K562 (cell line): ENCODE results near the gene MUC5B. TPM values are rescaled to one million over a fixed set of nuclear protein-coding genes. Genes with fewer than 3 reads are reported as not detected.

Source experiments
- ATAC-seq: fragments of 200-7000 bp; cut with Tn5 transposase; 3 replicates; pipeline ENCODE4 v1.9.1; 2020; ENCODE audit warnings: moderate library complexity
- BruUV-seq: library from RNA; stranded (reverse); fragments of 400-500 nt; replicated peaks from 2 replicates; lab custom pipeline; 2021; lab: Mats Ljungman, UMichigan
- CTCF ChIA-PET: fragments of 300-600 bp; formaldehyde crosslinking; extraction: SDS; loops from one replicate; lab custom pipeline; 2021; ENCODE audit warnings: low intra/inter-chr PET ratio; lab: Yijun Ruan, JAX
- POLR2A ChIA-PET: fragments of 300-600, 350-650 bp; sonication (Branson Sonifier 250); formaldehyde crosslinking; extraction: SDS; loops from one replicate; lab custom pipeline; 2021; ENCODE audit warnings: antibody characterized with exemption, inconsistent platforms; lab: Yijun Ruan, JAX
- DNase-seq, 4 experiments: peaks; one replicate each; pipeline versions ENCODE4 v3.0.0 to v3.0.0-alpha.2; 2011 to 2018; ENCODE audit warnings: low spot score in 3 of 4, mixed read lengths in 3 of 4; ENCODE audit errors: extremely low read depth in 1 of 4
- FAIRE-seq: peaks from 2 replicates; lab custom pipeline; 2011; peaks lifted over from hg19 to GRCh38; lab: Jason Lieb, UNC
- H2AFZ ChIP-seq: 2 replicates; pipeline ENCODE4 v1.6.0; 2011; ENCODE audit warnings: low read depth, low read length, control low read depth, inconsistent platforms
- H3K27ac ChIP-seq: fragments of 200-600 bp; 3 replicates; pipeline ENCODE4 v1.8.0; 2011; ENCODE audit warnings: low read depth, mild to moderate bottlenecking, control low read depth, inconsistent platforms, low read length, moderate library complexity, mixed read lengths; ENCODE audit errors: extremely low read depth
- H3K27me3 ChIP-seq, 2 experiments: fragments of 300-600 bp in 1 of 2; 2 replicates in 1 of 2; 3 replicates in 1 of 2; pipeline versions ENCODE4 v1.6.0 to v1.8.0; 2011; ENCODE audit warnings: inconsistent platforms in 2 of 2, low read length in 2 of 2, mild to moderate bottlenecking in 1 of 2, mixed read lengths in 1 of 2, moderate library complexity in 1 of 2; ENCODE audit not compliant: control insufficient read depth in 2 of 2, insufficient read depth in 2 of 2
- H3K36me3 ChIP-seq: fragments of 300-600 bp; 3 replicates; pipeline ENCODE4 v1.8.0; 2011; ENCODE audit warnings: mild to moderate bottlenecking, low read length, inconsistent platforms; ENCODE audit not compliant: control insufficient read depth, insufficient read depth
- H3K4me1 ChIP-seq, 2 experiments: fragments of 200-600 bp in 1 of 2; replicated peaks in 1 of 2; 2 replicates in 1 of 2; 3 replicates in 1 of 2; pipeline versions ENCODE4 v1.5.1 to v1.8.0; 2011; ENCODE audit warnings: inconsistent platforms in 2 of 2, low read length in 2 of 2, mild to moderate bottlenecking in 1 of 2, mixed read lengths in 1 of 2, moderate library complexity in 1 of 2; ENCODE audit not compliant: control insufficient read depth in 2 of 2, insufficient read depth in 2 of 2
- H3K4me2 ChIP-seq: 2 replicates; pipeline ENCODE4 v1.6.1; 2011; ENCODE audit warnings: low read length, control low read depth, inconsistent platforms, mixed read lengths; ENCODE audit not compliant: insufficient read depth
- H3K4me3 ChIP-seq: fragments of 200-600 bp; sonication (generic), shearing (Covaris generic); 2 replicates; pipeline ENCODE4 v1.5.1; 2016; ENCODE audit warnings: control low read depth, inconsistent platforms
- H3K79me2 ChIP-seq: fragments of 200-600 bp; 3 replicates; pipeline ENCODE4 v1.8.0; 2011; ENCODE audit warnings: low read length, inconsistent platforms; ENCODE audit not compliant: control insufficient read depth, insufficient read depth
- H3K9ac ChIP-seq, 2 experiments: 2 replicates each; pipeline versions ENCODE4 v1.6.0 to v1.6.1; 2011; ENCODE audit warnings: low read depth in 2 of 2, low read length in 2 of 2, control low read depth in 1 of 2, inconsistent platforms in 1 of 2, mild to moderate bottlenecking in 1 of 2, mixed read lengths in 1 of 2; ENCODE audit not compliant: insufficient read depth in 1 of 2
- H3K9me1 ChIP-seq: one replicate; pipeline ENCODE4 v1.6.0; 2011; ENCODE audit warnings: inconsistent platforms, mild to moderate bottlenecking, low read length, moderate library complexity; ENCODE audit not compliant: control insufficient read depth, insufficient read depth
- H3K9me3 ChIP-seq: replicated peaks from 2 replicates; pipeline ENCODE4 v1.5.1; 2011; ENCODE audit warnings: low read depth, low read length, inconsistent platforms; ENCODE audit not compliant: control insufficient read depth, insufficient read depth
- H4K20me1 ChIP-seq: replicated peaks from 2 replicates; pipeline ENCODE4 v1.6.1; 2011; ENCODE audit warnings: low read length, inconsistent platforms, mixed read lengths; ENCODE audit not compliant: control insufficient read depth, insufficient read depth
- BMI1 ChIP-seq: fragments of 150-350 bp; IDR thresholded peaks from 2 replicates; pipeline ENCODE4 v1.6.1; 2014; ENCODE audit warnings: low read length
- GABPA ChIP-seq: fragments of 200-800 bp; sonication (Bioruptor generic); conservative IDR thresholded peaks from 2 replicates; pipeline ENCODE4 v1.6.1; 2016; ENCODE audit warnings: low read depth, missing genetic modification characterization, missing compliant biosample characterization
- HDAC6 ChIP-seq: IDR thresholded peaks from 2 replicates; pipeline ENCODE4 v1.6.1; 2012; ENCODE audit warnings: low read depth, mild to moderate bottlenecking, control low read depth, inconsistent platforms, low read length, moderate library complexity
- NR2F6 ChIP-seq: fragments of 450-650 bp; formaldehyde crosslinking; IDR thresholded peaks from 2 replicates; pipeline ENCODE4 v1.4.0; 2020; ENCODE audit warnings: mild to moderate bottlenecking
- SIN3A ChIP-seq, 2 experiments: fragments of 150-350 bp in 1 of 2; IDR thresholded peaks; 2 replicates each; pipeline ENCODE4 v1.6.1; 2011 to 2016; ENCODE audit warnings: borderline replicate concordance in 2 of 2, low read depth in 2 of 2, low read length in 2 of 2, mild to moderate bottlenecking in 2 of 2, moderate library complexity in 2 of 2; ENCODE audit not compliant: control insufficient read depth in 1 of 2
- TAF15 ChIP-seq: fragments of 200-400 bp; formaldehyde crosslinking; IDR thresholded peaks from 2 replicates; pipeline ENCODE4 v1.6.1; 2017; ENCODE audit warnings: mild to moderate bottlenecking, low read depth, low read length, moderate library complexity
- ZC3H4 ChIP-seq: sonication (generic); formaldehyde crosslinking; IDR thresholded peaks from 2 replicates; pipeline ENCODE4 v1.9.0; 2021; ENCODE audit warnings: missing genetic modification reagents, borderline replicate concordance
- ZNF232 ChIP-seq: sonication (generic); formaldehyde crosslinking; IDR thresholded peaks from 2 replicates; pipeline ENCODE4 v1.8.0; 2022; ENCODE audit warnings: mild to moderate bottlenecking, missing genetic modification reagents
- WGBS: fragments of 100-300 bp; shearing (Covaris generic); methylation state at CpG from one replicate; pipeline ENCODE4 v1.1.6; 2016; ENCODE audit warnings: low coverage, mixed read lengths; ENCODE audit not compliant: insufficient coverage; ENCODE audit errors: missing lambda C conversion rate; 5-methylcytosine and 5-hydroxymethylcytosine counted together
- in situ Hi-C: fragments of 300-500 bp; cut with MboI; formaldehyde crosslinking; loops from 4 replicates; pipeline ENCODE4 v1.15.0; 2018; ENCODE audit warnings: inconsistent platforms, mixed read lengths
- intact Hi-C: fragments of 100-400 bp; cut with micrococcal nuclease; formaldehyde crosslinking; loops from 2 replicates; pipeline ENCODE4 v1.14.2; 2022
- polyA plus RNA-seq, 8 experiments: library from polyadenylated mRNA; depleted of rRNA in 4 of 8; stranded (reverse) in 5 of 8; unstranded in 3 of 8; fragments of >200 nt; fragmentation: Nextera tagmentation in 2 of 8; fragmentation: Illumina TruSeq in 1 of 8; extraction: Ambion mirVana in 2 of 8; extraction: Trizol in 1 of 8; gene quantifications; 2 replicates each; pipeline versions ENCODE4 v1.2.1 to v1.2.3, GENCODE V29; 2011 to 2014; ENCODE audit warnings: inconsistent platforms in 1 of 8, missing spikeins in 1 of 8
- total RNA-seq, 7 experiments: library from RNA; depleted of rRNA in 6 of 7; stranded (reverse); fragments of >200 nt in 6 of 7; fragmentation: Illumina TruSeq in 2 of 7; extraction: Trizol in 2 of 7; gene quantifications; 2 replicates each; pipeline versions ENCODE4 v1.2.1 to v1.2.3, GENCODE V29; 2011 to 2021; ENCODE audit warnings: low replicate concordance in 1 of 7
- TF ChIP-seq, protein P1 (sequence below): fragments of 250-450 bp; sonication (Bioruptor Pico); IDR thresholded peaks from 2 replicates; pipeline ENCODE4 v1.8.0; 2021; ENCODE audit warnings: moderate library complexity, mild to moderate bottlenecking, inconsistent platforms
- TF ChIP-seq, protein P2 (sequence below): fragments of 150-350 bp; IDR thresholded peaks from 2 replicates; pipeline ENCODE4 v1.6.1; 2014; ENCODE audit warnings: low read depth, mild to moderate bottlenecking, low read length, borderline replicate concordance

MUC5B gene
- total and polyA plus RNA-seq, 9 of the 15 experiments (the other 6 are each of a cell fraction or from before 2014, with no cell fraction given) = 0.04 to 0.95 TPM; not detected in 7

DNA sequence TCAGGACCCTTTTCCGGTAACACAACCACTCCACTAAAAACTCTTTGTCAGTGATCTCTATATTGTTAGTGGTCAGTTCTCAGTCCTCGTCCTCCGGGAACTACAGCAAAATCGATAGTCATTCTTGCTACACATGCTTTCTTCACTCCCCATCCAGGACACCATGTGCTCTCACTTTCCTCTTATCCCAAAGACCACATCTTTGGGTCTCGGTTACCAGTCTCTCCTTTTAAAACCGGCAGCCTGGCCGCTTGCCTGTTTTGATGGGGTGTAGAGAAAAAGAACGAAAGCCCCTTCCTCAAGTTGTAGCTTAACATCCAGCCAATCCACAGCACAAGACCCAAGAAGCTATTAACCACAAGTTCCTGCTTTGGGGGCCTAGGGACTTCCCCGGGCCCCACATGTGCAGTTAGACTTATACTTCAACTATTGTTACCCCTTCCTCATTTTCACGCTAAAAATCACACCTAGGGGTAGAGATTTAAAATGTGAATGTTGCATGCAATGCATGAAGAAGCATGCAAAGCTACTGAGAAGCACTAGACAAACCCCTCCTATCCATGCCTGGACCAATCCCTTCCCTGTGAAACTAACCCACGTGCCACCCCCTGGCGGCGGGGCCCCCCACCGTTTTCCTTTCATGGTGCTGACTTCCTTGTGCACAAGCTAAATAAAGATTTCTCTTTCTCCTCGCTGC, 88.1 kb downstream of the MUC5B start:
- Histone ChIP-seq H3K27me3 (no peaks in the 10 kb centered on the region; a peak in 2 of 5 replicates), H3K4me1 (peaks cover 15 to 31% of the 10 kb centered on the region in 2 experiments), H3K4me3 (no peak overlapping the region), H3K9me1 (peaks cover 6% of the 10 kb centered on the region), H4K20me1 (0 out of 2 replicates have a peak, but pooled peaks cover 5% of the 10 kb centered on the region), H3K36me3 (peaks cover 2% of the 10 kb centered on the region; the same call in 1 of the 3 replicates), H3K4me2 (no peak overlapping the region), H2AFZ (no peak overlapping the region), H3K27ac (no peak overlapping the region), H3K9me3 (peaks cover 8% of the 10 kb centered on the region; the same call in 1 of the 2 replicates), H3K9ac (no peak overlapping the region), H3K79me2 (peaks cover 15% of the 10 kb centered on the region)
- BruUV-seq = no TSS peak
- in situ Hi-C loops = no loop called here
- no peak for ATAC-seq
- intact Hi-C loops = no loop called here
- TF ChIP-seq ZC3H4 (CRISPR knock-in tag) (no peak), BMI1 (no peak), SIN3A (IDR thresholded peaks at IDR 0.05; ENCODE audit: borderline replicate concordance in 2 of 2, control insufficient read depth in 1 of 2, low read depth in 2 of 2, low read length in 2 of 2) (no peak), NR2F6 (no peak), GABPA (tag) (no peak), TAF15 (no peak), HDAC6 (no peak), ZNF232 (CRISPR knock-in tag) (no peak)
- TF ChIP-seq, protein P1, sequence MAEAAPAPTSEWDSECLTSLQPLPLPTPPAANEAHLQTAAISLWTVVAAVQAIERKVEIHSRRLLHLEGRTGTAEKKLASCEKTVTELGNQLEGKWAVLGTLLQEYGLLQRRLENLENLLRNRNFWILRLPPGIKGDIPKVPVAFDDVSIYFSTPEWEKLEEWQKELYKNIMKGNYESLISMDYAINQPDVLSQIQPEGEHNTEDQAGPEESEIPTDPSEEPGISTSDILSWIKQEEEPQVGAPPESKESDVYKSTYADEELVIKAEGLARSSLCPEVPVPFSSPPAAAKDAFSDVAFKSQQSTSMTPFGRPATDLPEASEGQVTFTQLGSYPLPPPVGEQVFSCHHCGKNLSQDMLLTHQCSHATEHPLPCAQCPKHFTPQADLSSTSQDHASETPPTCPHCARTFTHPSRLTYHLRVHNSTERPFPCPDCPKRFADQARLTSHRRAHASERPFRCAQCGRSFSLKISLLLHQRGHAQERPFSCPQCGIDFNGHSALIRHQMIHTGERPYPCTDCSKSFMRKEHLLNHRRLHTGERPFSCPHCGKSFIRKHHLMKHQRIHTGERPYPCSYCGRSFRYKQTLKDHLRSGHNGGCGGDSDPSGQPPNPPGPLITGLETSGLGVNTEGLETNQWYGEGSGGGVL (CRISPR knock-in tag) = no peak
- TF ChIP-seq, protein P2, sequence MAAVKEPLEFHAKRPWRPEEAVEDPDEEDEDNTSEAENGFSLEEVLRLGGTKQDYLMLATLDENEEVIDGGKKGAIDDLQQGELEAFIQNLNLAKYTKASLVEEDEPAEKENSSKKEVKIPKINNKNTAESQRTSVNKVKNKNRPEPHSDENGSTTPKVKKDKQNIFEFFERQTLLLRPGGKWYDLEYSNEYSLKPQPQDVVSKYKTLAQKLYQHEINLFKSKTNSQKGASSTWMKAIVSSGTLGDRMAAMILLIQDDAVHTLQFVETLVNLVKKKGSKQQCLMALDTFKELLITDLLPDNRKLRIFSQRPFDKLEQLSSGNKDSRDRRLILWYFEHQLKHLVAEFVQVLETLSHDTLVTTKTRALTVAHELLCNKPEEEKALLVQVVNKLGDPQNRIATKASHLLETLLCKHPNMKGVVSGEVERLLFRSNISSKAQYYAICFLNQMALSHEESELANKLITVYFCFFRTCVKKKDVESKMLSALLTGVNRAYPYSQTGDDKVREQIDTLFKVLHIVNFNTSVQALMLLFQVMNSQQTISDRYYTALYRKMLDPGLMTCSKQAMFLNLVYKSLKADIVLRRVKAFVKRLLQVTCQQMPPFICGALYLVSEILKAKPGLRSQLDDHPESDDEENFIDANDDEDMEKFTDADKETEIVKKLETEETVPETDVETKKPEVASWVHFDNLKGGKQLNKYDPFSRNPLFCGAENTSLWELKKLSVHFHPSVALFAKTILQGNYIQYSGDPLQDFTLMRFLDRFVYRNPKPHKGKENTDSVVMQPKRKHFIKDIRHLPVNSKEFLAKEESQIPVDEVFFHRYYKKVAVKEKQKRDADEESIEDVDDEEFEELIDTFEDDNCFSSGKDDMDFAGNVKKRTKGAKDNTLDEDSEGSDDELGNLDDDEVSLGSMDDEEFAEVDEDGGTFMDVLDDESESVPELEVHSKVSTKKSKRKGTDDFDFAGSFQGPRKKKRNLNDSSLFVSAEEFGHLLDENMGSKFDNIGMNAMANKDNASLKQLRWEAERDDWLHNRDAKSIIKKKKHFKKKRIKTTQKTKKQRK = no peak
- WGBS = 64% methylated on average over 13 of the region's 15 CpGs
- FAIRE-seq = no peak
- DNase-seq = no peak
- POLR2A ChIA-PET = interaction anchor here (0.9 kb wide), 1 partner anchor 9 kb away, joined by 3 read pairs; no protein-coding TSS in a partner anchor
- CTCF ChIA-PET = no interaction called here
